ENCODE data around the gene PICK1.

The PICK1 gene

GRCh38 chr22:38021206-38021605, 36.0 kb upstream of the PICK1 start:
- peaks cover 7 to 14% (median 13%) of the 10 kb centered on the region in 5 donors for H3K4me1 ChIP-seq (ENCODE audit: control insufficient read depth in 5 of 5, insufficient read depth in 5 of 5, low read length in 5 of 5)
- H3K9ac ChIP-seq (ENCODE audit: low read length in 5 of 5) = no peak overlapping the region
- peaks cover 0 to 3% (median 0%) of the 10 kb centered on the region in 5 donors for H3K36me3 ChIP-seq (ENCODE audit: control insufficient read depth in 5 of 5, insufficient read depth in 5 of 5, low read length in 5 of 5)
- H3K27ac ChIP-seq (ENCODE audit: low read depth, low read length) = no peak overlapping the region
- H3K4me3 ChIP-seq (ENCODE audit: low read depth in 1 of 5, low read length in 5 of 5) = no peak overlapping the region
- no peaks in the 10 kb centered on the region for H3K9me3 ChIP-seq (ENCODE audit: control insufficient read depth in 5 of 5, low read length in 5 of 5)
- peaks cover 0 to 3% (median 0%) of the 10 kb centered on the region in 5 donors for H3K27me3 ChIP-seq (ENCODE audit: control insufficient read depth in 5 of 5, insufficient read depth in 4 of 5, low read length in 5 of 5)

- no peak overlapping the region for H3K9ac ChIP-seq (ENCODE audit: low read length in 5 of 5)
- H3K27me3 ChIP-seq (ENCODE audit: control insufficient read depth in 5 of 5, insufficient read depth in 4 of 5, low read length in 5 of 5) = peaks cover 0 to 3% (median 0%) of the 10 kb centered on the region in 5 donors
- no peak overlapping the region for H3K4me3 ChIP-seq (ENCODE audit: low read depth in 1 of 5, low read length in 5 of 5)
- H3K27ac ChIP-seq (ENCODE audit: low read depth, low read length) = no peak overlapping the region
- H3K4me1 ChIP-seq (ENCODE audit: control insufficient read depth in 5 of 5, insufficient read depth in 5 of 5, low read length in 5 of 5) = peaks cover 0 to 10% (median 0%) of the 10 kb centered on the region in 5 donors
- no peaks in the 10 kb centered on the region for H3K9me3 ChIP-seq (ENCODE audit: control insufficient read depth in 5 of 5, low read length in 5 of 5)
- H3K36me3 ChIP-seq (ENCODE audit: control insufficient read depth in 5 of 5, insufficient read depth in 5 of 5, low read length in 5 of 5) = peaks cover 0 to 3% (median 0%) of the 10 kb centered on the region in 5 donors
Observed at GRCh38 chr22:38023045-38023444, 34.2 kb upstream of the PICK1 start.

- no peak overlapping the region for H3K4me3 ChIP-seq (ENCODE audit: low read depth in 1 of 5, low read length in 5 of 5)
- no peaks in the 10 kb centered on the region for H3K9me3 ChIP-seq (ENCODE audit: control insufficient read depth in 5 of 5, low read length in 5 of 5)
- peaks cover 0 to 3% (median 0%) of the 10 kb centered on the region in 5 donors for H3K36me3 ChIP-seq (ENCODE audit: control insufficient read depth in 5 of 5, insufficient read depth in 5 of 5, low read length in 5 of 5)
- H3K9ac ChIP-seq (ENCODE audit: low read length in 5 of 5) = no peak overlapping the region
- peaks cover 0 to 10% (median 0%) of the 10 kb centered on the region in 5 donors for H3K4me1 ChIP-seq (ENCODE audit: control insufficient read depth in 5 of 5, insufficient read depth in 5 of 5, low read length in 5 of 5)
- peaks cover 0 to 3% (median 0%) of the 10 kb centered on the region in 5 donors for H3K27me3 ChIP-seq (ENCODE audit: control insufficient read depth in 5 of 5, insufficient read depth in 4 of 5, low read length in 5 of 5)
- H3K27ac ChIP-seq (ENCODE audit: low read depth, low read length) = no peak overlapping the region
Observed at GRCh38 chr22:38025514-38025913, 31.7 kb upstream of the PICK1 start.

GRCh38 chr22:38026130-38027111, 30.8 kb upstream of the PICK1 start:
- peaks cover 0 to 10% (median 0%) of the 10 kb centered on the region in 5 donors for H3K4me1 ChIP-seq (ENCODE audit: control insufficient read depth in 5 of 5, insufficient read depth in 5 of 5, low read length in 5 of 5)
- H3K27ac ChIP-seq (ENCODE audit: low read depth, low read length) = no peak overlapping the region
- no peak overlapping the region for H3K9ac ChIP-seq (ENCODE audit: low read length in 5 of 5)
- peaks cover 0 to 3% (median 0%) of the 10 kb centered on the region in 5 donors for H3K36me3 ChIP-seq (ENCODE audit: control insufficient read depth in 5 of 5, insufficient read depth in 5 of 5, low read length in 5 of 5)
- peaks cover 0 to 3% (median 0%) of the 10 kb centered on the region in 5 donors for H3K27me3 ChIP-seq (ENCODE audit: control insufficient read depth in 5 of 5, insufficient read depth in 4 of 5, low read length in 5 of 5)
- no peaks in the 10 kb centered on the region for H3K9me3 ChIP-seq (ENCODE audit: control insufficient read depth in 5 of 5, low read length in 5 of 5)
- no peak overlapping the region for H3K4me3 ChIP-seq (ENCODE audit: low read depth in 1 of 5, low read length in 5 of 5)

GRCh38 chr22:38027487-38027886, 29.7 kb upstream of the PICK1 start:
- H3K9ac ChIP-seq (ENCODE audit: low read length in 5 of 5) = no peak overlapping the region
- H3K27me3 ChIP-seq (ENCODE audit: control insufficient read depth in 5 of 5, insufficient read depth in 4 of 5, low read length in 5 of 5) = peaks cover 0 to 3% (median 0%) of the 10 kb centered on the region in 5 donors
- H3K4me3 ChIP-seq (ENCODE audit: low read depth in 1 of 5, low read length in 5 of 5) = no peak overlapping the region
- peaks cover 0 to 10% (median 0%) of the 10 kb centered on the region in 5 donors for H3K4me1 ChIP-seq (ENCODE audit: control insufficient read depth in 5 of 5, insufficient read depth in 5 of 5, low read length in 5 of 5)
- H3K36me3 ChIP-seq (ENCODE audit: control insufficient read depth in 5 of 5, insufficient read depth in 5 of 5, low read length in 5 of 5) = peaks cover 0 to 3% (median 0%) of the 10 kb centered on the region in 5 donors
- no peaks in the 10 kb centered on the region for H3K9me3 ChIP-seq (ENCODE audit: control insufficient read depth in 5 of 5, low read length in 5 of 5)
- no peak overlapping the region for H3K27ac ChIP-seq (ENCODE audit: low read depth, low read length)

GRCh38 chr22:38028344-38029130, 28.7 kb upstream of the PICK1 start:
- Histone ChIP-seq H3K9me3 (ENCODE audit: control insufficient read depth in 5 of 5, low read length in 5 of 5) (no peaks in the 10 kb centered on the region), H3K9ac (ENCODE audit: low read length in 5 of 5) (no peak overlapping the region), H3K4me3 (ENCODE audit: low read depth in 1 of 5, low read length in 5 of 5) (no peak overlapping the region), H3K27ac (ENCODE audit: low read depth, low read length) (no peak overlapping the region), H3K27me3 (ENCODE audit: control insufficient read depth in 5 of 5, insufficient read depth in 4 of 5, low read length in 5 of 5) (peaks cover 0 to 3% (median 0%) of the 10 kb centered on the region in 5 donors), H3K36me3 (ENCODE audit: control insufficient read depth in 5 of 5, insufficient read depth in 5 of 5, low read length in 5 of 5) (peaks cover 0 to 3% (median 0%) of the 10 kb centered on the region in 5 donors), H3K4me1 (ENCODE audit: control insufficient read depth in 5 of 5, insufficient read depth in 5 of 5, low read length in 5 of 5) (peaks cover 2 to 14% (median 5%) of the 10 kb centered on the region in 5 donors)

GRCh38 chr22:38029370-38029769, 27.8 kb upstream of the PICK1 start:
- Histone ChIP-seq H3K27me3 (ENCODE audit: control insufficient read depth in 5 of 5, insufficient read depth in 4 of 5, low read length in 5 of 5) (peaks cover 0 to 3% (median 0%) of the 10 kb centered on the region in 5 donors), H3K27ac (ENCODE audit: low read depth, low read length) (no peak overlapping the region), H3K36me3 (ENCODE audit: control insufficient read depth in 5 of 5, insufficient read depth in 5 of 5, low read length in 5 of 5) (peaks cover 0 to 3% (median 0%) of the 10 kb centered on the region in 5 donors), H3K4me3 (ENCODE audit: low read depth in 1 of 5, low read length in 5 of 5) (no peak overlapping the region), H3K9ac (ENCODE audit: low read length in 5 of 5) (no peak overlapping the region), H3K9me3 (ENCODE audit: control insufficient read depth in 5 of 5, low read length in 5 of 5) (no peaks in the 10 kb centered on the region), H3K4me1 (ENCODE audit: control insufficient read depth in 5 of 5, insufficient read depth in 5 of 5, low read length in 5 of 5) (peaks cover 3 to 23% (median 13%) of the 10 kb centered on the region in 5 donors)

GRCh38 chr22:38029901-38030300, 27.3 kb upstream of the PICK1 start:
- H3K9me3 ChIP-seq (ENCODE audit: control insufficient read depth in 5 of 5, low read length in 5 of 5) = no peaks in the 10 kb centered on the region
- H3K9ac ChIP-seq (ENCODE audit: low read length in 5 of 5) = no peak overlapping the region
- H3K4me3 ChIP-seq (ENCODE audit: low read depth in 1 of 5, low read length in 5 of 5) = no peak overlapping the region
- peaks cover 3 to 27% (median 16%) of the 10 kb centered on the region in 5 donors for H3K4me1 ChIP-seq (ENCODE audit: control insufficient read depth in 5 of 5, insufficient read depth in 5 of 5, low read length in 5 of 5)
- peaks cover 0 to 3% (median 0%) of the 10 kb centered on the region in 5 donors for H3K36me3 ChIP-seq (ENCODE audit: control insufficient read depth in 5 of 5, insufficient read depth in 5 of 5, low read length in 5 of 5)
- H3K27ac ChIP-seq (ENCODE audit: low read depth, low read length) = no peak overlapping the region
- peaks cover 0 to 3% (median 0%) of the 10 kb centered on the region in 5 donors for H3K27me3 ChIP-seq (ENCODE audit: control insufficient read depth in 5 of 5, insufficient read depth in 4 of 5, low read length in 5 of 5)

- Histone ChIP-seq H3K9ac (ENCODE audit: low read length in 5 of 5) (no peak overlapping the region), H3K4me3 (ENCODE audit: low read depth in 1 of 5, low read length in 5 of 5) (no peak overlapping the region), H3K36me3 (ENCODE audit: control insufficient read depth in 5 of 5, insufficient read depth in 5 of 5, low read length in 5 of 5) (no peaks in the 10 kb centered on the region), H3K4me1 (ENCODE audit: control insufficient read depth in 5 of 5, insufficient read depth in 5 of 5, low read length in 5 of 5) (peaks cover 3 to 27% (median 16%) of the 10 kb centered on the region in 5 donors), H3K27ac (ENCODE audit: low read depth, low read length) (no peak overlapping the region), H3K27me3 (ENCODE audit: control insufficient read depth in 5 of 5, insufficient read depth in 4 of 5, low read length in 5 of 5) (peaks cover 0 to 3% (median 0%) of the 10 kb centered on the region in 5 donors), H3K9me3 (ENCODE audit: control insufficient read depth in 5 of 5, low read length in 5 of 5) (no peaks in the 10 kb centered on the region)
Observed at GRCh38 chr22:38030311-38031133, 26.7 kb upstream of the PICK1 start.
